Memory B cell (primary cell): ENCODE results near the gene SETD5.

Experiments used
- ATAC-seq: fragments of 150-1000 bp; cut with Tn5 transposase; 2 replicates; pipeline ENCODE4 v1.10.0; 2021; ENCODE audit warnings: low read depth, mild to moderate bottlenecking, moderate library complexity
- DNase-seq, 2 donors: peaks; one replicate each; pipeline ENCODE4 v3.0.0; 2022; ENCODE audit warnings: low spot score in 2 of 2
- H3K27ac Mint-ChIP-seq: one replicate; pipeline ENCODE4 v1.8.0; 2022; ENCODE audit warnings: mild to moderate bottlenecking, moderate library complexity, mixed read lengths
- H3K27me3 Mint-ChIP-seq: one replicate; pipeline ENCODE4 v1.8.0; 2022; ENCODE audit warnings: mixed read lengths
- H3K36me3 Mint-ChIP-seq: one replicate; pipeline ENCODE4 v1.8.0; 2022; ENCODE audit warnings: mild to moderate bottlenecking, mixed read lengths
- H3K4me1 Mint-ChIP-seq: one replicate; pipeline ENCODE4 v1.8.0; 2022; ENCODE audit warnings: mixed read lengths
- H3K4me3 Mint-ChIP-seq: one replicate; pipeline ENCODE4 v1.8.0; 2022; ENCODE audit warnings: mild to moderate bottlenecking, moderate library complexity, mixed read lengths
- H3K9me3 Mint-ChIP-seq: one replicate; pipeline ENCODE4 v1.8.0; 2022; ENCODE audit warnings: mixed read lengths

SETD5 gene

DNA sequence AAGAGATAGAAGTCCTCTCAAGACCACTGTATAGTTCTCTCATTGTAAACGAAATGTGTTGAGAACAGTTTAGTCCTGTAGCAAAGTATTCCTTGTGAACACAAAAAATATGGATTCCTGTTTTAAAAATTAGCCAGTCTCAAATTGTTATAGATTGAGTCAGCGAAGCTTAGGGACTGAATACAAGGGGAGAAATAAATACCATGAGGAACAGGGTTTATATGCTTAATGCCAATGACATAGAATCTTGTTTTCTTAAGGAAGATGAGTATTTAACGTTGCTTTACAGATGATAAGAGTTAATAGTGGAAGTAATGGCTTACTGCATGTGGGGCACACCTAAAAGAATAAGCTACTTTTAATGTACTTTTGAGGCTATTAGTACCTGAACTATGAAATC lies 37.9 kb downstream of the SETD5 start:
- H3K27ac Mint-ChIP-seq = no peak overlapping the region
- DNase-seq (no peak), ATAC-seq (no peak)
- no peaks in the 10 kb centered on the region for H3K27me3 Mint-ChIP-seq
- no peaks in the 10 kb centered on the region for H3K9me3 Mint-ChIP-seq
- H3K4me3 Mint-ChIP-seq = no peak overlapping the region
- peaks cover 2% of the 10 kb centered on the region for H3K4me1 Mint-ChIP-seq
- peaks cover 39% of the 10 kb centered on the region for H3K36me3 Mint-ChIP-seq

DNA sequence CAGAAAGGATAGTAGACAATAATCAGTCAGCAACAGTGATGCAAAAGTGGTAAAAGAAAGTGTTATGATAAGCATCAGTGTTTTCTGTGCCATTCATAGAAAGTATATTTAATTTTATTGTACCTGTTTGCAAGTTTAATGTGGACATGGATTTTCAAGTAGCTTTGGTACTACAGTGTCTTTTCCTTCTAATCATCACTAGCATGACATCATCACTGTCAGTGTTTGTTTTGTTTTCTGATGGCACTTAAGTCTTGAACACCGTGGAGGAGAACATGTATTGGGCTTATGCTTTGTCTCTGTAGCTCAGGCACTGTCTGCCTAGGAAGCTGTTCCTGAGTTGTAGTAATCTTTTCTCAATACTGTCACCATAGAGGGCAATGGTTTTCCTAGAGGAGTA lies 41.9 kb downstream of the SETD5 start:
- no peak for DNase-seq
- H3K27ac Mint-ChIP-seq = peak overlapping the region; percentile 75
- no peak for ATAC-seq
- H3K9me3 Mint-ChIP-seq = no peaks in the 10 kb centered on the region
- peaks cover 47% of the 10 kb centered on the region for H3K36me3 Mint-ChIP-seq
- H3K27me3 Mint-ChIP-seq = no peaks in the 10 kb centered on the region
- no peak overlapping the region for H3K4me3 Mint-ChIP-seq
- H3K4me1 Mint-ChIP-seq = no peaks in the 10 kb centered on the region

DNA sequence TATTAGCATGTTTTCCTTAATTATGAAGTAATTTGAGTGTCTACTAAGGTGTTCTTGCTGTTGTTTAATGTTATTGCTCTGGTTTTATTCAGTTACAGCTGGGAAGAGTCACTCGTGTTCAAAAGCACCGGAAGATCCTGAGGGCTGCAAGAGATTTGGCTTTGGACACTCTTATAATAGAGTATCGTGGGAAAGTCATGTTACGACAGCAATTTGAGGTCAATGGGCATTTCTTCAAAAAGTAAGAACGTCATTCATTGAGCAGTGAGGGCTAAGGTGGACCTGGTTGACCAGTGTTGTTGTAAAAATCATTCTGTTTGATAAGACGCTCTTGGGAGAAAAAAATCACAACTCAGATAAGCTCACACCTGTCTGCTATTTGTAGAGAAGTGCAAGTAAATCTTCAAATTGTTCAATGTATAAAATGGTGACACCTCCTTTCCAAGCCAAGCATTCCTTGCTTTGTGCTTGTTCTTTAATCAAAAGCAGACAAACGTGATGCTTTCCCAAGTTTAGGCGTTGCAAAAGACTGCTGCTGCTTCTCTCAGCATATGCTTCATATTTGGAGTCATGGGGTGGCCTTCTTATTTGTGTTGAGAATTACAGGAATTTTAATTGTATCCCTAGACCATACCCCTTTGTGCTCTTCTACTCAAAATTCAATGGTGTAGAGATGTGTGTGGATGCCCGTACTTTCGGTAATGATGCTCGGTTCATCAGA lies 44.2 kb downstream of the SETD5 start:
- ATAC-seq (no peak), DNase-seq (no peak)
- Mint-ChIP-seq H3K27me3 (no peaks in the 10 kb centered on the region), H3K27ac (peak overlapping the region; percentile 75), H3K36me3 (peaks cover 41% of the 10 kb centered on the region), H3K4me3 (no peak overlapping the region), H3K9me3 (no peaks in the 10 kb centered on the region), H3K4me1 (peaks cover 2% of the 10 kb centered on the region)

DNA sequence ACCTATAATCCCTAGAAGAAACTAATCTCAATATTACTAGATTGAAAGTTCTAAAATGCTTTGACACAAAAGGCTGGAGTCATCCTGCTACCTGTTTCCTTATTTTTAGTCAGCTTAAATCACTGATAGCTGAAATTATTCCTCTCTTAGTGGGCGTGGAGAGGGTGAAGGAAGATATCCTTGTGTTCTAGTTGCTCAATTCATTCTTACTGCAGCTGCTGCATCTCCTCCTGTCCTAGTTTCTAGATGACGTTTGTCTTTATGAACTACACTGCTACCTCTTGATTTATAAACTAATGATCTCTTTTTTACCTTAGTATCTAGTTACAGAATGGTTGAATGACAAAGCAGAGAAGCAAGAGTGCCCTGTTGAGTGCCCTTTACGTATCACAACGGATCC lies 50.7 kb downstream of the SETD5 start:
- Mint-ChIP-seq H3K4me1 (peaks cover 4% of the 10 kb centered on the region), H3K36me3 (peaks cover 29% of the 10 kb centered on the region), H3K9me3 (no peaks in the 10 kb centered on the region), H3K27me3 (no peaks in the 10 kb centered on the region), H3K27ac (peak overlapping the region; percentile 15), H3K4me3 (no peak overlapping the region)
- DNase-seq (no peak), ATAC-seq (no peak)

DNA sequence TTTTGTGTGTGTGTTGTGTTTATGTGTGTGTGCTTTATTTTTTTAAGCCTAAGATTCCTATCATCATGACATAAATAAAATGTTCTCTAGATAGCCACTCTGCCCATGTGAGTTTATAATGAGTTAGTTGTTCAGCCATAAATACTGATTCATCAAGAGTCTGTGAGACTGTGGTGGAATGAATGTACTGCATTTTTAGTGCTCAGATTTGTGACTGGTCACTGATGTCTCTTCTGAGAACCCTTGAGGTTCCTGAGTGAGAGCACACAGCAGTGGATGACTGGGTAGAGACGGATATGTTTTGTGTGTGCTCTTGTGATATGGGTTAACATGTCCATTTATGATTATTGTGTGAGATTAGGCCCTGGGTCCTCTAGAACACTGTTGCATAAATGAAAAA lies 51.2 kb downstream of the SETD5 start:
- no peaks in the 10 kb centered on the region for H3K9me3 Mint-ChIP-seq
- ATAC-seq (no peak), DNase-seq (no peak)
- H3K27me3 Mint-ChIP-seq = no peaks in the 10 kb centered on the region
- peaks cover 4% of the 10 kb centered on the region for H3K4me1 Mint-ChIP-seq
- H3K4me3 Mint-ChIP-seq = no peak overlapping the region
- H3K36me3 Mint-ChIP-seq = peaks cover 30% of the 10 kb centered on the region
- peak overlapping the region; percentile 15 for H3K27ac Mint-ChIP-seq

DNA sequence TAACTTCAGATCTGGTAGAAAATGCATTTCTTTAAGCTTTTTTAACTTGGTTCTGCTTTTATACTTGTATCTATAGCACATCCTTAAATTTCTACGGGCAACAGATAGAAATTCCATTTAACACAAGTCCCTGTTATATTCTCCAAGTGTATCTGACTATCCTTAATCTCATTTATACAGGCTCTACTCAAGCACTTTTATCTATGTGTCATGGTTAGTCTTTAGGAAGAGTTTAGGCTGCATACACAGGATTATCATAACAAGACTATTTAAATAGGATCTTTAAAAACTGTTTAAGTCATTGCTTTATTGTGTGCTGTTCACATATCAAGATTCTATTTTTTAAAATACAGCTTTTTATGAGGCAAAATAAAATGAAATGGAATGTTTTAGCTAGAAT lies 52.7 kb downstream of the SETD5 start:
- ATAC-seq (no peak), DNase-seq (no peak)
- Mint-ChIP-seq H3K4me1 (peaks cover 2% of the 10 kb centered on the region), H3K4me3 (no peak overlapping the region), H3K9me3 (no peaks in the 10 kb centered on the region), H3K36me3 (peaks cover 25% of the 10 kb centered on the region), H3K27me3 (no peaks in the 10 kb centered on the region), H3K27ac (no peak overlapping the region)

DNA sequence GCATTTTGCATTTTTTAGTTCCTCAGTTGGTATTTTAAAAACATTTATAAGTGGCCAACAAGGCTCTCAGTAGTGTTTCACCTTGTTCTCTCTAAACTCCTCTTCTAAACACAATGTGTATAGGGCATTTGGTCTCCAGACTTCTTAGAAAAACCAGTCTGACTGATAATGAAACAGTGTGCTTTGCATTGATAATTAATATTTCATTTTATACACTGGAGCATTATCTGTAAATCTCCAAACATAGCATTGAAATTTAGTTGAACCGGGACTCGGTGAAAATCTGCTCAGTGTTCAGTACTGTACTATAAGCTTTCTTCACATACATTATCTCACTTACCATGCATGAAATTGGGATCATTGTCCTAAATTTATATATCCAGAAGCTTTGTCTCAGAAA lies 53.6 kb downstream of the SETD5 start:
- Mint-ChIP-seq H3K27ac (no peak overlapping the region), H3K4me1 (peaks cover 2% of the 10 kb centered on the region), H3K36me3 (peaks cover 23% of the 10 kb centered on the region), H3K4me3 (no peak overlapping the region), H3K9me3 (no peaks in the 10 kb centered on the region), H3K27me3 (no peaks in the 10 kb centered on the region)
- DNase-seq (no peak), ATAC-seq (no peak)

DNA sequence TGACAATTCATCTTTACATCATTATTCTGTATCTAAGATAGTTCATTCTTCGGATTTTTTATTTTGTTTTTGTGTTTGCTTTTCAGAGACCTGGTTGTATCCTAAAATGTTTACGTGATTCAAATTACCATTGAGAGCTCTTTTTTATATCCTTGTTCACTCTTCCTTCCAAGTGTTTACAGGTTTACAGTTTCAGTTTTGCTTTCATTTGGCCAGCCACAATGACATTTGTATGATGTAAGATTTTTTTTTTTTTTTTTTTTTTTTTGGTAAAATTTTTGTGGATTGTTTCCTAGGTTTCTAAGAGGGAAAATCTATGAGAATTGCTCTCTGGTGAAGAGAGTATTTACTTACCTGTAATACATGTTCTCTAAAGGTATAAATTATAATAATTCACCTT lies 55.0 kb downstream of the SETD5 start:
- no peak for DNase-seq
- H3K4me1 Mint-ChIP-seq = peaks cover 2% of the 10 kb centered on the region
- H3K36me3 Mint-ChIP-seq = peaks cover 24% of the 10 kb centered on the region
- no peak for ATAC-seq
- no peaks in the 10 kb centered on the region for H3K9me3 Mint-ChIP-seq
- no peak overlapping the region for H3K4me3 Mint-ChIP-seq
- H3K27ac Mint-ChIP-seq = peak overlapping the region; percentile 35
- no peaks in the 10 kb centered on the region for H3K27me3 Mint-ChIP-seq

DNA sequence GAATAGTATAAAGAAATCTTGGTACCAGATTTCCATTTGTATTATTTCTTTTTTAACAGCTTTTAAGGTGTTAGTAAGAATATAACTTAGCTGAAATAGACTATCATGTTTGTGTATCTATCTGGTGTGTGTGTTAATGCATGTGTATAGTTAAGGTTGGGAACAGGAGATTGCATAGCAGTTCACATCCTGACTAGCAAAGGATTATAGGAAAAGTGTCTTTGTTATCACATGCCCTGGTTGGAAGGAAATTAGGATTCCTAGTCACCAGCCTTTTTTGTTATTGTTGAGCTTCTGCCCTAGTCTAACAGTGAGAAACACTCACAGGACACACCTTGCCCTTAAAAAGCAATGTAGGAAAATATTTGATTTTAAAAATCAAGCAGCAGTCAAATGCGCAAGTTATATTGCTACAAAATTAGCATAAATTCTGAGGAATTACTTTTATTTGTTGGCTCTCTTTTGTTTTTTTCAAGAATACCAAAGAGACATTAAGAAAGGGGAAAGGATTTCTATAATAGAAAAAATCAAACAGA lies 58.2 kb downstream of the SETD5 start:
- ATAC-seq = no peak
- no peak for DNase-seq
- Mint-ChIP-seq H3K4me1 (peaks cover 2% of the 10 kb centered on the region), H3K36me3 (peaks cover 11% of the 10 kb centered on the region), H3K27me3 (no peaks in the 10 kb centered on the region), H3K9me3 (no peaks in the 10 kb centered on the region), H3K4me3 (no peak overlapping the region), H3K27ac (no peak overlapping the region)

DNA sequence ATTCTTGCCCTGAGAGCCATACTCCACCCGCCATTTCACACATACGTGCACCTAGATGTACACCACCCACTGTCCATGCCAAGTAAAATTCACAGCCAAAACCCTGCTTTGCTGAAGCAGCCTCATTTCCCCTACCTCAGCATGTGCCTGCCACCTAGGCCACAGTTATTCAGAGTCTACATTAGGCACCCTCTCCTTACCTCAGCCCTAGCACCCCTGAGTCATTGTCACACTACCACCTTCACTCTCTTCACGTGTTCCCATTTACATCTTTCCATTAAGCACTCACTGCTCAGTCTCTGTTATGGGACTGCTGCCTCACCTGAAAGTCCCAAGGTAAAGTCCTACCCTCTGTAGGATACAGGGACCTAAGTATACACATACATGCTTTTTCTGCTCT lies 70.0 kb downstream of the SETD5 start:
- Mint-ChIP-seq H3K27ac (no peak overlapping the region), H3K36me3 (peaks cover 46% of the 10 kb centered on the region), H3K27me3 (no peaks in the 10 kb centered on the region), H3K9me3 (no peaks in the 10 kb centered on the region), H3K4me3 (no peak overlapping the region), H3K4me1 (peaks cover 3% of the 10 kb centered on the region)
- no peak for ATAC-seq
- DNase-seq = no peak

DNA sequence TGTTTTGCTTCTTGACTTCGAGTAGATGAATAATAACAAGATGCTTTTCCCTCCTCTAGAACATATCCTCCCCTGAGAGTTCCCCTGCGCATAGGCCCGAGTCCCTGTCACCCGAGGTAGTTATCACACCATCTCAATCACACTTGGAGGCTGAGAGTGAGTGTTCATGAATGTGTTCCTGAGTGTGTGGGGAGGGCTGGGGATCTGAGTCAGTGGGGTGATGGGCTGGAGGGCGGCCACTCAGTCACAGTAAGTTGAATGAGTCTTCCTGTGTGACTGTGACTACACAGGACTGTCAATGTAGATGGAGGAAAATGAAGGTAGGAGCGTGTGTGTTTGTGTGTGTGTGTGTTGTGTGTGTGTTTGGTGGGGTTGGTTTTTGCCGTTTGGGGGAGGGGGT lies 71.0 kb downstream of the SETD5 start:
- H3K9me3 Mint-ChIP-seq = no peaks in the 10 kb centered on the region
- DNase-seq (no peak), ATAC-seq (no peak)

DNA sequence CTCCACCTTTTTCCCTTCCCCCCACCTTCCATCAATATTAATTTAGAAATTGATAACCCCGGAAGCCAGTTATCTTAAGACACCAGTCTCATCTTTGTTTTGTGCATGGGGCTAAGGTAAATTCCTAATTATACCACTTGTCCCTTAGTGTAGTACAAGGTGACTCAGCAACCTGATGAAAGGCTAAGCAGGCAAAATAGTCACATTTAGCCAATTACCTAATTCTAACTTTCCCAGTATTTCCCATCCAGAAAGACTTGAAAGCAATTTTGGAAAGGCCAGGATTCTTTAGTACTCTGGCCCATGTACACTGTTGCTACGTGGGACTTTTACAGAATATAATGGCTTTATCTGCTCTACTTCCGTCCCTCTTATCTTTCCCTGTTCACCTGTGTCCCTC lies 72.6 kb downstream of the SETD5 start:
- peaks cover 3% of the 10 kb centered on the region for H3K4me1 Mint-ChIP-seq
- peaks cover 62% of the 10 kb centered on the region for H3K36me3 Mint-ChIP-seq
- no peak overlapping the region for H3K27ac Mint-ChIP-seq
- DNase-seq (no peak), ATAC-seq (no peak)
- H3K27me3 Mint-ChIP-seq = no peaks in the 10 kb centered on the region
- no peak overlapping the region for H3K4me3 Mint-ChIP-seq
- no peaks in the 10 kb centered on the region for H3K9me3 Mint-ChIP-seq

More for the DNA sequence above, 71.0 kb downstream of the SETD5 start:
- Mint-ChIP-seq H3K27me3 (no peaks in the 10 kb centered on the region), H3K36me3 (peaks cover 54% of the 10 kb centered on the region), H3K4me3 (no peak overlapping the region), H3K4me1 (peaks cover 3% of the 10 kb centered on the region), H3K27ac (peak overlapping the region; percentile 18)

DNA sequence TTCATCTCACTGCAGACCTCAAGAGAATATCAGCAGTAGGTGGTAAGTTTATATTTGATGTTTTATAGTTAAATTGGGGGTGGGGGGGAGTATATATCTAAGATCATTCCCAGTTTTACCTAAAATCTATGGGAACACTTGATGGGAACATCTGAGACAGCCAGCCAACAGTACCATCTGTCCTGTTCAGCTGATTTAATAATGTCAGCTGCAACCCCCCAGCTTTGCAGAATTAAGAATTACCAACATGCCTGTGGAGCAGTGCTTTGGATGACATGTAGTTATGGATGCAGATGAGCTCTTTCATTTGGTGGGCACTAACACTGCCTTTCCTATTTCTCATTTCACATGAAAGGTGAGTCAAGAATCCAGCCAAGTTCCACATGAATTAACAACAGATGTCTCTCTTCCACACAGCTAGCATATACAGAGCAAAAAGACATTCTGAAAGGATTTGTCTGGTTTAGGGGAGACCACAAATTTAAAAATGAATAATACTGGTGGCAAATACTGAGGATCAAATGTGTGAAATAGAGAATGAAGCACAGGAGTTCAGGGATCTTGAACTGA lies 76.2 kb downstream of the SETD5 start:
- H3K36me3 Mint-ChIP-seq = peaks cover 65% of the 10 kb centered on the region
- H3K27me3 Mint-ChIP-seq = no peaks in the 10 kb centered on the region

DNA sequence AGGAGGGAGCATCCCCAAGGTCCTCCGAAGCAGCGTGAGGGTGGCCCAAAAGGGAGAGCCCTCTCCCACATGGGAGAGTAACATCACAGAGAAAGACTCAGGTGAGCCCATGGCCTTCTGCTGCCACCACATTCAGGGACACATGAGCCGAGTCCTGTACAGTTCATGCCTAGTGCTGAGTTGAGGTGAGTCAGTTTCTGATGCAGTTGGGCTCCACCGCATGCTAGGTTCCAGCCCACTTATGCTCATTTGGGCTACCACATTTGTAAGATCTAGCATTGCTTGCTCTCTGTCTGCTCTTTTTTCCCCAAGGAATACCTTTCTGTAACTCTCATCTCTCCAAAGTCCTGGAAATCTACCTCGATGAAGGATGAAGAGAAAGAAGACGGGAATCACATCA lies 77.1 kb downstream of the SETD5 start:
- H3K4me1 Mint-ChIP-seq = peaks cover 3% of the 10 kb centered on the region
- H3K36me3 Mint-ChIP-seq = peaks cover 67% of the 10 kb centered on the region
- no peaks in the 10 kb centered on the region for H3K27me3 Mint-ChIP-seq
- H3K4me3 Mint-ChIP-seq = no peak overlapping the region
- DNase-seq = no peak
- H3K9me3 Mint-ChIP-seq = no peaks in the 10 kb centered on the region
- no peak overlapping the region for H3K27ac Mint-ChIP-seq
- no peak for ATAC-seq

More for the DNA sequence above, 76.2 kb downstream of the SETD5 start:
- Mint-ChIP-seq H3K4me1 (peaks cover 3% of the 10 kb centered on the region), H3K4me3 (no peak overlapping the region), H3K27ac (no peak overlapping the region), H3K9me3 (no peaks in the 10 kb centered on the region)
- DNase-seq (no peak), ATAC-seq (no peak)

DNA sequence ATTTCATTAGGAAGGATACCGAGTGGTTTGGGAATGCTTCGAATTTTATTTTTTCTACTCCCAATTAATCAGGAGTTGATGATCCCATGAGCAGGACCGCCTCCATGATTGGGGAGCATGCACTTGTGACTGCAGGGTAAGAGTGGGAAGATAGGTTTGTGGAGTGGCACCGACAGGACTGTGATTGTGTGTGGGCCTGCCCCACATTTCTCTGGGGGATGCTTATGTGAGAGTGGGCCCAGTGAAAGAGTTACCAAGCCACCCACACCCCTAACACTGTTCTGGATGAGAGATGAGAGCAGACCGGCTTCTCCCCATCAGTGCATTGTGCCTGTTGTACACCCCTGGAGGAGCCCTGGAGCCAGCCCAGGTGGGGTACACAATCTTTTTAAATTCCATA lies 79.5 kb downstream of the SETD5 start:
- H3K27ac Mint-ChIP-seq = no peak overlapping the region
- no peaks in the 10 kb centered on the region for H3K27me3 Mint-ChIP-seq
- ATAC-seq (no peak), DNase-seq (no peak)
- H3K4me1 Mint-ChIP-seq = no peaks in the 10 kb centered on the region
- no peaks in the 10 kb centered on the region for H3K9me3 Mint-ChIP-seq
- H3K4me3 Mint-ChIP-seq = no peak overlapping the region
- peaks cover 58% of the 10 kb centered on the region for H3K36me3 Mint-ChIP-seq
